GM23338 (cell line): ENCODE data around the gene IQCM. TPM values are rescaled to one million over a fixed set of nuclear protein-coding genes. Genes with fewer than 3 reads are reported as not detected.

ENCODE experiments used
- ATAC-seq: fragments of 200-7000 bp; cut with Tn5 transposase; 3 replicates; pipeline ENCODE4 v1.9.1; 2020
- DNase-seq: peaks from one replicate; pipeline ENCODE4 v3.0.0-alpha.2; 2015; ENCODE audit warnings: low spot score
- H2AFZ ChIP-seq: fragments of 200-600 bp; sonication (generic); 2 replicates; pipeline ENCODE4 v1.8.0; 2016; ENCODE audit warnings: antibody characterized with exemption, mild to moderate bottlenecking, moderate library complexity
- H3F3A ChIP-seq: fragments of 200-600 bp; sonication (generic); replicated peaks from 2 replicates; pipeline ENCODE4 v1.8.0; 2017; ENCODE audit warnings: antibody characterized with exemption, mixed run types, low read depth
- H3K27ac ChIP-seq: fragments of 200-600 bp; sonication (generic); 2 replicates; pipeline ENCODE4 v1.6.1; 2016; ENCODE audit warnings: low read depth
- H3K27me3 ChIP-seq: fragments of 200-600 bp; sonication (generic); 2 replicates; pipeline ENCODE4 v1.8.0; 2016; ENCODE audit warnings: mild to moderate bottlenecking, mixed run types, moderate library complexity; ENCODE audit not compliant: insufficient read depth
- H3K36me3 ChIP-seq: fragments of 200-600 bp; sonication (generic); 2 replicates; pipeline ENCODE4 v1.8.0; 2016; ENCODE audit warnings: mild to moderate bottlenecking; ENCODE audit not compliant: insufficient read depth
- H3K4me1 ChIP-seq: fragments of 200-600 bp; sonication (generic); 2 replicates; pipeline ENCODE4 v1.8.0; 2016; ENCODE audit warnings: mild to moderate bottlenecking, moderate library complexity; ENCODE audit not compliant: insufficient read depth
- H3K4me2 ChIP-seq: fragments of 200-600 bp; sonication (generic); 2 replicates; pipeline ENCODE4 v1.7.1; 2017; ENCODE audit warnings: mixed run types
- H3K4me3 ChIP-seq: fragments of 200-600 bp; sonication (generic); 2 replicates; pipeline ENCODE4 v1.6.1; 2016; ENCODE audit warnings: mixed run types
- H3K79me2 ChIP-seq: fragments of 200-600 bp; sonication (generic); replicated peaks from 2 replicates; pipeline ENCODE4 v1.8.0; 2017; ENCODE audit warnings: mild to moderate bottlenecking; ENCODE audit not compliant: insufficient read depth
- H3K9me2 ChIP-seq: fragments of 200-600 bp; sonication (generic); 2 replicates; pipeline ENCODE4 v1.8.0; 2017; ENCODE audit not compliant: insufficient read depth
- H4K20me1 ChIP-seq: fragments of 200-600 bp; sonication (generic); replicated peaks from 2 replicates; pipeline ENCODE4 v1.8.0; 2017; ENCODE audit warnings: mild to moderate bottlenecking; ENCODE audit not compliant: insufficient read depth
- H3K27ac Mint-ChIP-seq: 2 replicates; pipeline ENCODE4 v1.8.0; 2020; ENCODE audit warnings: inconsistent platforms, mild to moderate bottlenecking, moderate library complexity, mixed read lengths
- H3K27me3 Mint-ChIP-seq: 3 replicates; pipeline ENCODE4 v1.8.0; 2022; ENCODE audit warnings: low read depth, mild to moderate bottlenecking, moderate library complexity, mixed read lengths, inconsistent platforms; ENCODE audit not compliant: insufficient read depth, poor library complexity
- H3K36me3 Mint-ChIP-seq: 3 replicates; pipeline ENCODE4 v1.8.0; 2021; ENCODE audit warnings: low read depth, mild to moderate bottlenecking, inconsistent platforms, moderate library complexity, mixed read lengths
- H3K4me1 Mint-ChIP-seq: 3 replicates; pipeline ENCODE4 v1.8.0; 2020; ENCODE audit warnings: mild to moderate bottlenecking, inconsistent platforms, mixed read lengths
- H3K4me3 Mint-ChIP-seq: 3 replicates; pipeline ENCODE4 v1.8.0; 2021; ENCODE audit warnings: moderate library complexity, mild to moderate bottlenecking, inconsistent platforms, mixed read lengths
- H3K9me3 Mint-ChIP-seq: 3 replicates; pipeline ENCODE4 v1.8.0; 2020; ENCODE audit warnings: moderate library complexity, mild to moderate bottlenecking, inconsistent platforms, mixed read lengths
- ETS1 ChIP-seq: IDR thresholded peaks from 2 replicates; pipeline ENCODE4 v1.6.1; 2016; ENCODE audit warnings: antibody characterized with exemption
- POLR2AphosphoS5 ChIP-seq: IDR thresholded peaks from 2 replicates; pipeline ENCODE4 v1.6.1; 2016; ENCODE audit warnings: antibody characterized with exemption, low read depth
- REST ChIP-seq: IDR thresholded peaks from one replicate; pipeline ENCODE4 v1.6.1; 2018; ENCODE audit warnings: antibody characterized with exemption; ENCODE audit not compliant: unreplicated experiment
- ZNF462 ChIP-seq: fragments of 250-450 bp; sonication (Bioruptor Pico); IDR thresholded peaks from 2 replicates; pipeline ENCODE4 v1.5.0; 2020; ENCODE audit warnings: mild to moderate bottlenecking, moderate library complexity
- polyA plus RNA-seq: library from polyadenylated mRNA; unstranded; fragments of >200 nt; fragmentation: Nextera tagmentation; extraction: Ambion mirVana; gene quantifications from 2 replicates; pipeline ENCODE4 v1.2.1, GENCODE V29; 2016
- total RNA-seq: library from RNA; depleted of rRNA; stranded (reverse); fragments of >200 nt; shearing (Covaris generic); gene quantifications from 2 replicates; pipeline ENCODE4 v1.2.3, GENCODE V29; 2014

The IQCM gene
- total and polyA plus RNA-seq, 2 experiments from 2014 or later: not detected

GRCh38 chr4:149765630-149766029, 50.0 kb downstream of the IQCM start:
- Histone ChIP-seq H2AFZ (no peak overlapping the region), H3K4me3 (no peak overlapping the region), H3F3A (no peaks in the 10 kb centered on the region), H3K36me3 (no peaks in the 10 kb centered on the region), H3K9me2 (no peaks in the 10 kb centered on the region), H3K4me2 (no peak overlapping the region), H3K27ac (no peak overlapping the region), H4K20me1 (no peaks in the 10 kb centered on the region), H3K4me1 (no peaks in the 10 kb centered on the region), H3K79me2 (no peaks in the 10 kb centered on the region), H3K27me3 (no peaks in the 10 kb centered on the region)
- H3K36me3 Mint-ChIP-seq: no peaks in the 10 kb centered on the region
- DNase-seq: no peak
- TF ChIP-seq POLR2AphosphoS5 (no peak), ETS1 (no peak)
- no peak overlapping the region for H3K27ac Mint-ChIP-seq
- H3K4me3 Mint-ChIP-seq: no peak overlapping the region
- no peak for ATAC-seq
- H3K27me3 Mint-ChIP-seq: no peaks in the 10 kb centered on the region
- peaks cover 4% of the 10 kb centered on the region; the same call in 2 of the 3 replicates for H3K4me1 Mint-ChIP-seq
- H3K9me3 Mint-ChIP-seq: no peaks in the 10 kb centered on the region

- Mint-ChIP-seq H3K4me1 (no peaks in the 10 kb centered on the region), H3K4me3 (no peak overlapping the region), H3K36me3 (no peaks in the 10 kb centered on the region), H3K9me3 (no peaks in the 10 kb centered on the region), H3K27ac (no peak overlapping the region), H3K27me3 (no peaks in the 10 kb centered on the region)
- H3F3A ChIP-seq: no peaks in the 10 kb centered on the region
- no peaks in the 10 kb centered on the region for H3K9me2 ChIP-seq
- TF ChIP-seq REST: no peak
- TF ChIP-seq ZNF462 (CRISPR knock-in tag): no peak
- H3K4me3 ChIP-seq: no peak overlapping the region
- H3K36me3 ChIP-seq: no peaks in the 10 kb centered on the region
- no peak overlapping the region for H3K4me2 ChIP-seq
- H3K79me2 ChIP-seq: no peaks in the 10 kb centered on the region
- ATAC-seq (no peak), DNase-seq (no peak)
- no peaks in the 10 kb centered on the region for H3K4me1 ChIP-seq
- no peak overlapping the region for H2AFZ ChIP-seq
- H4K20me1 ChIP-seq: no peaks in the 10 kb centered on the region
- no peaks in the 10 kb centered on the region for H3K27me3 ChIP-seq
- H3K27ac ChIP-seq: no peak overlapping the region
Measured at GRCh38 chr4:149755969-149756368, 59.7 kb downstream of the IQCM start.
